Endothelial cell of umbilical vein (primary cell): ENCODE data around the gene EFHD1. TPM values are rescaled to one million over a fixed set of nuclear protein-coding genes. Genes with fewer than 3 reads are reported as not detected.

ENCODE experiments used
- BruUV-seq: library from RNA; stranded (reverse); fragments of 400-500 nt; replicated peaks from 2 replicates; lab custom pipeline; 2021; lab: Mats Ljungman, UMichigan
- CTCF ChIA-PET: fragments of 300-600, 350-600 bp; sonication (Branson Sonifier 250); formaldehyde crosslinking; loops from one replicate; lab custom pipeline; 2021; ENCODE audit warnings: antibody characterized with exemption, inconsistent platforms; lab: Charles Lee
- POLR2A ChIA-PET: fragments of 300-600, 350-600 bp; sonication (Branson Sonifier 250); formaldehyde crosslinking; loops from one replicate; lab custom pipeline; 2021; ENCODE audit warnings: antibody characterized with exemption, inconsistent platforms; lab: Charles Lee
- DNase-seq: peaks from one replicate; pipeline ENCODE4 v3.0.0-alpha.2; 2011; ENCODE audit warnings: low read depth, low spot score
- FAIRE-seq: peaks from 2 replicates; lab custom pipeline; 2011; peaks lifted over from hg19 to GRCh38; lab: Jason Lieb, UNC
- H2AFZ ChIP-seq: 2 replicates; pipeline ENCODE4 v1.6.0; 2012; ENCODE audit warnings: low read depth, low read length, control low read depth, inconsistent platforms
- H3K27ac ChIP-seq: 2 replicates; pipeline ENCODE4 v1.5.1; 2011; ENCODE audit warnings: low read depth, mild to moderate bottlenecking, control low read depth, low read length, moderate library complexity; ENCODE audit not compliant: insufficient read depth
- H3K27me3 ChIP-seq, 2 experiments: 2 replicates each; pipeline versions ENCODE4 v1.6.0 to v1.6.1; 2011; ENCODE audit warnings: low read length in 2 of 2, mixed read lengths in 1 of 2; ENCODE audit not compliant: control insufficient read depth in 2 of 2, insufficient read depth in 2 of 2
- H3K36me3 ChIP-seq, 2 experiments: 2 replicates in 1 of 2; 3 replicates in 1 of 2; pipeline ENCODE4 v1.5.1; 2011; ENCODE audit warnings: low read length in 2 of 2, mild to moderate bottlenecking in 1 of 2, moderate library complexity in 1 of 2; ENCODE audit not compliant: control insufficient read depth in 2 of 2, insufficient read depth in 2 of 2; ENCODE audit errors: extremely low read depth in 1 of 2
- H3K4me1 ChIP-seq: 3 replicates; pipeline ENCODE4 v1.5.1; 2011; ENCODE audit warnings: mild to moderate bottlenecking, low read length; ENCODE audit not compliant: control insufficient read depth, insufficient read depth; ENCODE audit errors: extremely low read depth
- H3K4me2 ChIP-seq: 2 replicates; pipeline ENCODE4 v1.6.1; 2011; ENCODE audit warnings: low read length, control low read depth, mixed read lengths; ENCODE audit not compliant: insufficient read depth
- H3K4me3 ChIP-seq, 3 experiments: fragments of 200-600 bp in 1 of 3; sonication (generic), shearing (Covaris generic) in 1 of 3; replicated peaks in 1 of 3; 2 replicates each; pipeline ENCODE4 v1.5.1; 2011 to 2016; ENCODE audit warnings: control low read depth in 3 of 3, low read length in 3 of 3, mild to moderate bottlenecking in 2 of 3, inconsistent platforms in 1 of 3, low read depth in 1 of 3, moderate library complexity in 1 of 3; ENCODE audit not compliant: insufficient read depth in 1 of 3
- H3K79me2 ChIP-seq: 2 replicates; pipeline ENCODE4 v1.6.0; 2012; ENCODE audit warnings: low read length, inconsistent platforms; ENCODE audit not compliant: control insufficient read depth, insufficient read depth
- H3K9ac ChIP-seq: replicated peaks from 2 replicates; pipeline ENCODE3; 2011; ENCODE audit warnings: low read length, control low read depth; ENCODE audit not compliant: insufficient read depth; ENCODE audit errors: extremely low read depth
- H3K9me1 ChIP-seq: replicated peaks from 3 replicates; pipeline ENCODE4 v1.6.0; 2011; ENCODE audit warnings: mild to moderate bottlenecking, low read length; ENCODE audit not compliant: control insufficient read depth, insufficient read depth; ENCODE audit errors: extremely low read depth
- H3K9me3 ChIP-seq: replicated peaks from 2 replicates; pipeline ENCODE4 v1.5.1; 2012; ENCODE audit warnings: low read length, inconsistent platforms; ENCODE audit not compliant: control insufficient read depth, insufficient read depth
- H4K20me1 ChIP-seq: replicated peaks from 2 replicates; pipeline ENCODE3; 2011; ENCODE audit warnings: mild to moderate bottlenecking, low read length; ENCODE audit not compliant: control insufficient read depth, insufficient read depth; ENCODE audit errors: extremely low read depth
- FOS ChIP-seq: IDR thresholded peaks from 2 replicates; pipeline ENCODE4 v1.6.1; 2011; ENCODE audit warnings: mild to moderate bottlenecking, low read length, moderate library complexity, borderline replicate concordance; ENCODE audit not compliant: insufficient read depth
- GATA2 ChIP-seq: IDR thresholded peaks from 2 replicates; pipeline ENCODE4 v1.7.0; 2011; ENCODE audit warnings: low read depth, mild to moderate bottlenecking, moderate library complexity, mixed read lengths, low read length; ENCODE audit not compliant: insufficient read length, insufficient read depth
- JUN ChIP-seq: IDR thresholded peaks from 2 replicates; pipeline ENCODE4 v1.6.1; 2011; ENCODE audit warnings: borderline replicate concordance, low read depth; ENCODE audit not compliant: insufficient read length, insufficient read depth
- MYC ChIP-seq: IDR thresholded peaks from one replicate; pipeline ENCODE4 v1.6.1; 2011; ENCODE audit warnings: mild to moderate bottlenecking, low read depth, low read length
- POLR2AphosphoS5 ChIP-seq: IDR thresholded peaks from 2 replicates; pipeline ENCODE4 v1.6.1; 2012; ENCODE audit warnings: low read depth, mild to moderate bottlenecking, control low read depth, low read length, moderate library complexity; ENCODE audit not compliant: insufficient read depth
- dilution Hi-C: fragments of 300-500 bp; cut with MboI; formaldehyde crosslinking; loops from one replicate; pipeline ENCODE4 v1.15.0; 2019; ENCODE audit warnings: low sequenced_read_pairs; ENCODE audit not compliant: extremely low pct_ligation_motif_present
- intact Hi-C: fragments of 100-400 bp; cut with micrococcal nuclease; formaldehyde crosslinking; loops from one replicate; pipeline ENCODE4 v1.10.0; 2022
- polyA plus RNA-seq, 4 experiments: library from polyadenylated mRNA; depleted of rRNA in 3 of 4; stranded (reverse) in 3 of 4; unstranded in 1 of 4; fragments of >200 nt; gene quantifications; 2 replicates each; pipeline versions ENCODE4 v1.2.1 to v1.2.3, GENCODE V29; 2011 to 2012; ENCODE audit warnings: missing spikeins in 1 of 4
- total RNA-seq: library from RNA; stranded (reverse); gene quantifications from 2 replicates; pipeline ENCODE4 v1.2.3, GENCODE V29; 2021
- TF ChIP-seq, protein P1 (sequence below), 2 donors: IDR thresholded peaks; 1 replicate in 1 of 2; 2 replicates in 1 of 2; pipeline ENCODE4 v1.5.1; 2011; ENCODE audit warnings: low read length in 2 of 2, mild to moderate bottlenecking in 2 of 2, moderate library complexity in 2 of 2, control low read depth in 1 of 2, inconsistent platforms in 1 of 2, low read depth in 1 of 2; ENCODE audit not compliant: insufficient read depth in 1 of 2; ENCODE audit errors: extremely low read depth in 1 of 2

Gene EFHD1
- total and polyA plus RNA-seq, 2 donors (not counting 3 experiments of a cell fraction or from before 2014, with no cell fraction given): 0.18 TPM; not detected in 1

DNA sequence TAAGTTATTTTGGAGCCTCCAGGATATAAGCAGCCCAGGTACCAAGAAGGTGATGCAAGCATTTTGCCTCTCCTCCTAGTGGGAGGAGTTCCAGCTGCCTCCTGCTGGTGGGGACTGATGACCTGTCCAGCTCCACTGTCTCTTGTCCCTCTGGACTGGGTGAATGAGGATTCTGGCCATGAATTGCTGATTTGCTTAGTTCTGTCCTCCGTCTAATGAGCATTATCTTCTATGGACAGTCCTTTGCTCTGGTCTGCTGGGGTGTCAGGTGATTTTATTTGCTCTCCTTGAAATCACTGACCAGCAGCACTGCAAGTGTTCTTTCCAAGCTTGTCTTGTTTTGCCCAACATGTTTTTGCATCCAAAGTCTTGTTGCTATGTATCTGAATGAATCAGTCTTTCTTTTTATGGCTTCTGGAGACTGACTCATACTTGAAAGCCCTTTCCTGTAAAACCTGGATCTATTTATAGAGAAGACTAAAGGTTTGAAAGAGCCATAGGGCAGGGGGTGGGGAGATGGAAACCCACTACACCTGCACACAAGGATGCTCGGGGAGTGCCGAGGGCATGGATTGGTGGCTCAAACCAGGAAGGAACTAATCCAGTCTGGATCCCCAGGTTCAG, 40.5 kb upstream of the EFHD1 start:
- intact Hi-C loops (loop anchor here (1.0 kb wide), 1 partner anchor 13 kb away; no protein-coding TSS in a partner anchor), dilution Hi-C loops (no loop called here)
- H3K9me3 ChIP-seq: no peaks in the 10 kb centered on the region
- H4K20me1 ChIP-seq: no peaks in the 10 kb centered on the region
- H3K27me3 ChIP-seq: no peaks in the 10 kb centered on the region
- ChIA-PET POLR2A (no interaction called here), CTCF (interaction anchor here (0.8 to 2.2 kb wide), 3 partner anchors 9 to 13 kb away, joined by 3 to 9 read pairs (median 4); no protein-coding TSS in a partner anchor)
- H3K4me3 ChIP-seq: no peak overlapping the region
- H3K4me2 ChIP-seq: no peak overlapping the region
- no peaks in the 10 kb centered on the region for H3K36me3 ChIP-seq
- peak; percentile 80 for TF ChIP-seq JUN
- no peak for TF ChIP-seq GATA2
- TF ChIP-seq FOS: peak; percentile 45
- H3K79me2 ChIP-seq: no peaks in the 10 kb centered on the region
- peaks cover 10% of the 10 kb centered on the region for H3K4me1 ChIP-seq
- BruUV-seq: no TSS peak
- H3K9me1 ChIP-seq: no peaks in the 10 kb centered on the region
- DNase-seq (peak; percentile 70), FAIRE-seq (no peak)
- H2AFZ ChIP-seq: no peak overlapping the region
- peak overlapping the region; percentile 3 for H3K27ac ChIP-seq
- no peak overlapping the region for H3K9ac ChIP-seq

DNA sequence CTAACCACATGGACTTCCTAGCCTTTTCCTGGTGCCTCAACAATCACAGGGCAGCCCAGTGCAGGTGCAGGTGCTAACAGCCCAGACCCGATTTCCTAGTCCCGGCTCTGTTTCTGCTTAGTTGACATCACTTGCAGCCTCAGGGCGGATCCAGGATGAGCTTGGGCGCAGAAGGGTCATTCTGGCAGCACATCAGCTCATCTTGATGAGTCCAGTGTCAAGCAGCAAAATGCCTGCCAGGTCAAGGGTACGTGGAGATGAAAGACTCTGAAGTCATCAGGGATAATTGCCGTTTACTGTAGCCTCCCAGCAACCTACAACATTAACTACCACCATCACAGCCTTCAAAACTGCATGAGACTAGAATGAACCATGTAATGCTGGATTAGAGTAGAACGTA, 39.4 kb upstream of the EFHD1 start:
- intact Hi-C loops: loop anchor here (1.0 kb wide), 1 partner anchor 12 kb away; no protein-coding TSS in a partner anchor
- ChIA-PET POLR2A (no interaction called here), CTCF (interaction anchor here (1.4 kb wide), 1 partner anchor 11 kb away, joined by 5 read pairs; no protein-coding TSS in a partner anchor)

More for the DNA sequence above, 39.4 kb upstream of the EFHD1 start:
- H2AFZ ChIP-seq: no peak overlapping the region
- BruUV-seq: no TSS peak
- peaks cover 10% of the 10 kb centered on the region for H3K4me1 ChIP-seq
- no peak for DNase-seq
- H3K9ac ChIP-seq: no peak overlapping the region
- no peaks in the 10 kb centered on the region for H3K9me3 ChIP-seq
- H3K36me3 ChIP-seq: no peaks in the 10 kb centered on the region
- no peak overlapping the region for H3K27ac ChIP-seq
- H3K4me2 ChIP-seq: no peak overlapping the region
- dilution Hi-C loops: no loop called here
- TF ChIP-seq FOS: no peak
- TF ChIP-seq POLR2AphosphoS5: no peak
- TF ChIP-seq, protein P1, sequence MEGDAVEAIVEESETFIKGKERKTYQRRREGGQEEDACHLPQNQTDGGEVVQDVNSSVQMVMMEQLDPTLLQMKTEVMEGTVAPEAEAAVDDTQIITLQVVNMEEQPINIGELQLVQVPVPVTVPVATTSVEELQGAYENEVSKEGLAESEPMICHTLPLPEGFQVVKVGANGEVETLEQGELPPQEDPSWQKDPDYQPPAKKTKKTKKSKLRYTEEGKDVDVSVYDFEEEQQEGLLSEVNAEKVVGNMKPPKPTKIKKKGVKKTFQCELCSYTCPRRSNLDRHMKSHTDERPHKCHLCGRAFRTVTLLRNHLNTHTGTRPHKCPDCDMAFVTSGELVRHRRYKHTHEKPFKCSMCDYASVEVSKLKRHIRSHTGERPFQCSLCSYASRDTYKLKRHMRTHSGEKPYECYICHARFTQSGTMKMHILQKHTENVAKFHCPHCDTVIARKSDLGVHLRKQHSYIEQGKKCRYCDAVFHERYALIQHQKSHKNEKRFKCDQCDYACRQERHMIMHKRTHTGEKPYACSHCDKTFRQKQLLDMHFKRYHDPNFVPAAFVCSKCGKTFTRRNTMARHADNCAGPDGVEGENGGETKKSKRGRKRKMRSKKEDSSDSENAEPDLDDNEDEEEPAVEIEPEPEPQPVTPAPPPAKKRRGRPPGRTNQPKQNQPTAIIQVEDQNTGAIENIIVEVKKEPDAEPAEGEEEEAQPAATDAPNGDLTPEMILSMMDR (IDR thresholded peaks at IDR 0.05; ENCODE audit: extremely low read depth in 1 of 2, insufficient read depth in 1 of 2, low read depth in 1 of 2, low read length in 2 of 2): no peak
- TF ChIP-seq JUN: no peak
- TF ChIP-seq GATA2: no peak
- no peak for TF ChIP-seq MYC
- no peak overlapping the region for H3K4me3 ChIP-seq
- FAIRE-seq: no peak
- no peaks in the 10 kb centered on the region for H3K27me3 ChIP-seq
- H3K79me2 ChIP-seq: no peaks in the 10 kb centered on the region
- no peaks in the 10 kb centered on the region for H3K9me1 ChIP-seq
- no peaks in the 10 kb centered on the region for H4K20me1 ChIP-seq
